ENCODE data around the gene ZNF407. TPM values are rescaled to one million over a fixed set of nuclear protein-coding genes. Genes with fewer than 3 reads are reported as not detected.

Gene ZNF407
- total and polyA plus RNA-seq, 2 donors from 2014 or later: 2.5 to 17.8 TPM

- DNase-seq (no peak), FAIRE-seq (no peak)
- Histone ChIP-seq H3K27ac (ENCODE audit: low read depth in 2 of 2, low read length in 2 of 2) (no peak overlapping the region), H3K36me3 (ENCODE audit: control insufficient read depth in 2 of 3, insufficient read depth in 3 of 3, low read length in 3 of 3) (peaks cover 2 to 15% (median 8%) of the 10 kb centered on the region in 3 donors), H3K9me3 (ENCODE audit: control insufficient read depth in 2 of 3, insufficient read depth in 1 of 3, low read length in 3 of 3) (no peaks in the 10 kb centered on the region), H3K9ac (ENCODE audit: low read length in 3 of 3) (no peak overlapping the region), H3K27me3 (ENCODE audit: control insufficient read depth, insufficient read depth, low read length) (no peaks in the 10 kb centered on the region), H3K4me1 (ENCODE audit: control insufficient read depth in 2 of 3, insufficient read depth in 2 of 3, low read depth in 1 of 3, low read length in 3 of 3) (no peaks in the 10 kb centered on the region), H3K4me3 (ENCODE audit: low read length in 3 of 3) (no peak overlapping the region)
- no peak for TF ChIP-seq CTCF (IDR thresholded peaks at IDR 0.05; ENCODE audit: borderline replicate concordance, extremely low read depth, insufficient read depth)
- intact Hi-C loops (cut with DNase I): no loop called here
Observed at GRCh38 chr18:74637070-74637469, 39.4 kb downstream of the ZNF407 start.

- FAIRE-seq: no peak
- no peak for TF ChIP-seq CTCF (IDR thresholded peaks at IDR 0.05; ENCODE audit: borderline replicate concordance, extremely low read depth, insufficient read depth)
- DNase-seq: no peak
- intact Hi-C loops (cut with DNase I): no loop called here
- Histone ChIP-seq H3K9ac (ENCODE audit: low read length in 3 of 3) (no peak overlapping the region), H3K36me3 (ENCODE audit: control insufficient read depth in 2 of 3, insufficient read depth in 3 of 3, low read length in 3 of 3) (peaks cover 2 to 8% (median 4%) of the 10 kb centered on the region in 3 donors), H3K4me3 (ENCODE audit: low read length in 3 of 3) (no peak overlapping the region), H3K4me1 (ENCODE audit: control insufficient read depth in 2 of 3, insufficient read depth in 2 of 3, low read depth in 1 of 3, low read length in 3 of 3) (no peaks in the 10 kb centered on the region), H3K9me3 (ENCODE audit: control insufficient read depth in 2 of 3, insufficient read depth in 1 of 3, low read length in 3 of 3) (no peaks in the 10 kb centered on the region), H3K27ac (ENCODE audit: low read depth in 2 of 2, low read length in 2 of 2) (no peak overlapping the region), H3K27me3 (ENCODE audit: control insufficient read depth, insufficient read depth, low read length) (no peaks in the 10 kb centered on the region)
Observed at GRCh38 chr18:74638210-74638609, 40.5 kb downstream of the ZNF407 start.

- DNase-seq (no peak), FAIRE-seq (no peak)
- TF ChIP-seq CTCF (IDR thresholded peaks at IDR 0.05; ENCODE audit: borderline replicate concordance, extremely low read depth, insufficient read depth): no peak
- no peak overlapping the region for H3K9ac ChIP-seq (ENCODE audit: low read length in 3 of 3)
- no peaks in the 10 kb centered on the region for H3K4me1 ChIP-seq (ENCODE audit: control insufficient read depth in 2 of 3, insufficient read depth in 2 of 3, low read depth in 1 of 3, low read length in 3 of 3)
- no peak overlapping the region for H3K4me3 ChIP-seq (ENCODE audit: low read length in 3 of 3)
- no peaks in the 10 kb centered on the region for H3K36me3 ChIP-seq (ENCODE audit: control insufficient read depth in 2 of 3, insufficient read depth in 3 of 3, low read length in 3 of 3)
- H3K27me3 ChIP-seq (ENCODE audit: control insufficient read depth, insufficient read depth, low read length): no peaks in the 10 kb centered on the region
- no peak overlapping the region for H3K27ac ChIP-seq (ENCODE audit: low read depth in 2 of 2, low read length in 2 of 2)
- intact Hi-C loops (cut with DNase I): loop anchor here (10.0 kb wide), 1 partner anchor 840 kb away; no protein-coding TSS in a partner anchor
- H3K9me3 ChIP-seq (ENCODE audit: control insufficient read depth in 2 of 3, insufficient read depth in 1 of 3, low read length in 3 of 3): no peaks in the 10 kb centered on the region
Observed at GRCh38 chr18:74644713-74645112, 47.0 kb downstream of the ZNF407 start.

- no peak for FAIRE-seq
- no peak overlapping the region for H3K27ac ChIP-seq (ENCODE audit: low read depth in 2 of 2, low read length in 2 of 2)
- no peak for DNase-seq
Observed at GRCh38 chr18:74645679-74646078, 48.0 kb downstream of the ZNF407 start.

More at GRCh38 chr18:74645679-74646078, 48.0 kb downstream of the ZNF407 start:
- intact Hi-C loops (cut with DNase I): loop anchor here (10.0 kb wide), 1 partner anchor 839 kb away; no protein-coding TSS in a partner anchor
- no peaks in the 10 kb centered on the region for H3K27me3 ChIP-seq (ENCODE audit: control insufficient read depth, insufficient read depth, low read length)
- no peaks in the 10 kb centered on the region for H3K36me3 ChIP-seq (ENCODE audit: control insufficient read depth in 2 of 3, insufficient read depth in 3 of 3, low read length in 3 of 3)
- H3K4me3 ChIP-seq (ENCODE audit: low read length in 3 of 3): no peak overlapping the region
- H3K9ac ChIP-seq (ENCODE audit: low read length in 3 of 3): no peak overlapping the region
- H3K4me1 ChIP-seq (ENCODE audit: control insufficient read depth in 2 of 3, insufficient read depth in 2 of 3, low read depth in 1 of 3, low read length in 3 of 3): no peaks in the 10 kb centered on the region
- no peaks in the 10 kb centered on the region for H3K9me3 ChIP-seq (ENCODE audit: control insufficient read depth in 2 of 3, insufficient read depth in 1 of 3, low read length in 3 of 3)
- TF ChIP-seq CTCF (IDR thresholded peaks at IDR 0.05; ENCODE audit: borderline replicate concordance, extremely low read depth, insufficient read depth): no peak
